ENCODE data around the gene APRT. TPM values are rescaled to one million over a fixed set of nuclear protein-coding genes. Genes with fewer than 3 reads are reported as not detected.

APRT gene
- total RNA-seq, 4 donors from 2014 or later, result 81.6 to 221 (median 149) TPM

DNA sequence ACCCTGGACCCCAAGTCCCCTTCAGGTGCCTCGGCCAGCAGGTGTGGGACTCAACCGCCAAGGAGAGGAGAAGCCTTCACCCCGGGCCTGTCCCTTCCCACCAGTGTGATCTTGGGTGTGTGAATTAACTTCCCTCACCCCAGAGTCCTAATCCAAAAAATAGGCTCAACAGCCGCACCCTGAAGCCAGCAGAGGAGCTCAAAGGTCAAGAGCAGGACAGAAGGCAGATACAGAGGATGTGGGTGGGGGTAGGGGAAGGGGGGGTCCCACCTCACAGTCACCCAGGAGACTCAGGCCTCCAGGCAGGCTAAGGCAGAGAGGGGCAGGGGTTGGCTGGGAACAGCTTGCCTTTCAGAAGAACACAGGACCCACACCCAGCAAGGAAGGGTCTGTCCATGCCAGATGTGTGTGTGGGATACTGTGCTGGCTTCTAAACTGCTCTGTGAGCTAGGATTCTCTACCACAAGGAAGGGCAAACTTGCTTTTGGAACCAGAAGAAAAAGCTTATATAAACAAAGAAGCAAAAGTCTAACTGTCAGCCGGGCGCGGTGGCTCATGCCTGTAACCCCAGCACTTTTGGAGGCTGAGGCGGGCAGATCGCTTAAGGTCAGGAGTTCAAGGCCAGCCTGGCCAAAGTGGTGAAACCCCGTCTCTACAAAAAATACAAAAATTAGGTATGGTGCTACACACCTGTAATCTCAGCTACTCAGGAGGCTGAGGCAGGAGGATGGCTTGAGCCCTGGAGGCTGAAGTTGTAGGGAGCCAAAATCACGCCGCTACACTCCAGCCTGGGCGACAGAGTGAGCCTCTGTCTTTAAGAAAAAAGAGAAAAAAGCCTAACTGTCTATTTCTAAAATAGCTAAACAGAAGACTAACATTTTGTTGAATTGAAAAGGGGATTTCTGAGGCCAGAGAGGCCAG is 31.3 kb downstream of the APRT start:
- no peak for TF ChIP-seq CTCF (IDR thresholded peaks at IDR 0.05)
- TF ChIP-seq POLR2AphosphoS5 (IDR thresholded peaks at IDR 0.05), result no peak
- TF ChIP-seq EP300 (IDR thresholded peaks at IDR 0.05; ENCODE audit: low read depth), result no peak
- TF ChIP-seq POLR2A (IDR thresholded peaks at IDR 0.05), result no peak
- peak overlapping the region; percentile 90 to 97 (median 94) for H3K27ac ChIP-seq
- no peaks in the 10 kb centered on the region for H3K27me3 ChIP-seq
- DNase-seq, result no peak
- H3K36me3 ChIP-seq, result no peaks in the 10 kb centered on the region
- no peak overlapping the region for H3K4me3 ChIP-seq
- in situ Hi-C loops (cut with MboI; ENCODE audit: low pct_ligation_motif_present in 1 of 4, low pct_unique_long_range_greater_than_20kb in 1 of 4, low sequenced_read_pairs in 3 of 4), result no loop called here
- peaks cover 45 to 78% (median 61%) of the 10 kb centered on the region in 4 donors for H3K4me1 ChIP-seq
- WGBS, 2 donors (ENCODE audit: low coverage in 1 of 2), result 44 to 74% methylated on average over 5 to 13 of the region's 13 CpGs
- no peaks in the 10 kb centered on the region for H3K9me3 ChIP-seq
- intact Hi-C loops (cut with DNase I; ENCODE audit: low total_unique reads), result no loop called here

DNA sequence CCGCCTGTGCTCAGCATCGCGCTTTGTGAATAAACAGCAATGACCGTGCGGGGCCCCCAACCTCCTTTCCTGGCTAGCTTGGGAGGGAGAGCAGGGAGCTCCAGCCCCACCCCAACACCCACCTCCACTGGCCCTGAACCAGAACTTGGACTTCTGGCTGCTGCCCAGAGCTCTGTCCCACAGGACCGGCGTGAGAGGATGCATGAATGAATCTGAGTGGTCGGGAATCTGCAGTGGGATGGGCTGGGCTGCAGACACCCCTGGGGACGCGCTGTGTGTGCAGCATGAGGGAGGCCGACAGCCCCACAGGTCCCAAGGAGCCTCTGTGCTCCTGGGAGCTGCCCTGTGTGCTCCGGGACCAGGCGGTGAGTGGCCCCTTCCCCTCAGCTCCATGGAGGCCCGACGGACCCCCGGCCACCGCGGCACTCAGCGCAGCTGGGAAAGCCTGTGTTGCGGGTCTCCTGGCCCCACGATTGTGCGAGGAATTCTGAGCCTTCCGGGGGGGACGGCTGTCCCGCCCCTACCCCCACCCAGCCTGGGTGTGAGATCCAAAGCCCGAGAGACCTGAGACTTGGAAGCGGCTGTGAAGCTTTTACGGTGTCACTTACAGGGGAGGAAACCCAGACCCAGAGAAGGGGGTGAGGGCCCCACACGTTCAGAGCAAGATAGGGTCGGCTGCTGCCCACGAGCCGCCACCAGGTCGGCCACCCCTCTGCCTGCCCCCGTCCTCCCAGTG is 32.2 kb downstream of the APRT start:
- TF ChIP-seq EP300 (IDR thresholded peaks at IDR 0.05; ENCODE audit: low read depth) (no peak), CTCF (IDR thresholded peaks at IDR 0.05) (no peak), POLR2AphosphoS5 (IDR thresholded peaks at IDR 0.05) (no peak), POLR2A (IDR thresholded peaks at IDR 0.05) (no peak)
- DNase-seq, result no peak
- Histone ChIP-seq H3K4me3 (peak overlapping the region in 1 of 4 donors; percentile 1), H3K36me3 (no peaks in the 10 kb centered on the region), H3K27ac (peak overlapping the region; percentile 90 to 97 (median 94)), H3K4me1 (peaks cover 50 to 84% (median 66%) of the 10 kb centered on the region in 4 donors), H3K9me3 (no peaks in the 10 kb centered on the region), H3K27me3 (no peaks in the 10 kb centered on the region)
- WGBS, 2 donors (ENCODE audit: low coverage in 1 of 2), result 49% methylated on average over 29 of the region's 34 CpGs; no CpG with 5 or more reads in 1 of the 2 donors
- intact Hi-C loops (cut with DNase I; ENCODE audit: low total_unique reads) (no loop called here), in situ Hi-C loops (cut with MboI; ENCODE audit: low pct_ligation_motif_present in 1 of 4, low pct_unique_long_range_greater_than_20kb in 1 of 4, low sequenced_read_pairs in 3 of 4) (no loop called here)

- in situ Hi-C loops (cut with MboI; ENCODE audit: low pct_ligation_motif_present in 1 of 4, low pct_unique_long_range_greater_than_20kb in 1 of 4, low sequenced_read_pairs in 3 of 4) (no loop called here), intact Hi-C loops (cut with DNase I; ENCODE audit: low total_unique reads) (no loop called here)
- TF ChIP-seq POLR2AphosphoS5 (IDR thresholded peaks at IDR 0.05), result no peak
- TF ChIP-seq EP300 (IDR thresholded peaks at IDR 0.05; ENCODE audit: low read depth), result no peak
- TF ChIP-seq POLR2A (IDR thresholded peaks at IDR 0.05), result no peak
- TF ChIP-seq CTCF (IDR thresholded peaks at IDR 0.05), result no peak
- peak overlapping the region; percentile 90 to 97 (median 94) for H3K27ac ChIP-seq
- DNase-seq, result no peak
- H3K36me3 ChIP-seq, result no peaks in the 10 kb centered on the region
- H3K9me3 ChIP-seq, result no peaks in the 10 kb centered on the region
- H3K27me3 ChIP-seq, result no peaks in the 10 kb centered on the region
- H3K4me3 ChIP-seq, result no peak overlapping the region
- peaks cover 60 to 88% (median 70%) of the 10 kb centered on the region in 4 donors for H3K4me1 ChIP-seq
- WGBS, 2 donors (ENCODE audit: low coverage in 1 of 2), result 86% methylated on average over 29 of the region's 30 CpGs; no CpG with 5 or more reads in 1 of the 2 donors
Measured at GRCh38 chr16:88778541-88779065, 33.1 kb downstream of the APRT start.

DNA sequence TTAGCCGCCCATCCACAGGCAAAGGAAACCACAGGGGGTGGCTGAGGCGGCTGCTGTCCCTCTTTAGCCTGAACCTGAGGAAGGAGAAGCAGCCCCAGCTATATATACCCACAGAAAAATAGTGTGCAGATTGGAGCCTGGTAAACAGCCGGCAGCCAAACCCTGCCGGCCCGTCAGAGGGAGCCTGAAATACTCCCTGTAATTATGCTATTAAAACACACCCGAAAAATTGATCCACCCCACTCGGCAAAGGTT is 33.5 kb downstream of the APRT start:
- Histone ChIP-seq H3K27me3 (no peaks in the 10 kb centered on the region), H3K36me3 (no peaks in the 10 kb centered on the region), H3K4me3 (no peak overlapping the region), H3K27ac (peak overlapping the region; percentile 90 to 97 (median 94)), H3K9me3 (no peaks in the 10 kb centered on the region), H3K4me1 (peaks cover 61 to 88% (median 71%) of the 10 kb centered on the region in 4 donors)
- in situ Hi-C loops (cut with MboI; ENCODE audit: low pct_ligation_motif_present in 1 of 4, low pct_unique_long_range_greater_than_20kb in 1 of 4, low sequenced_read_pairs in 3 of 4) (no loop called here), intact Hi-C loops (cut with DNase I; ENCODE audit: low total_unique reads) (no loop called here)
- WGBS, 2 donors (ENCODE audit: low coverage in 1 of 2), result 60 to 76% methylated on average over 1 to 7 of the region's 7 CpGs
- DNase-seq, result no peak
- TF ChIP-seq POLR2A (IDR thresholded peaks at IDR 0.05) (no peak), EP300 (IDR thresholded peaks at IDR 0.05; ENCODE audit: low read depth) (no peak), CTCF (IDR thresholded peaks at IDR 0.05) (no peak), POLR2AphosphoS5 (IDR thresholded peaks at IDR 0.05) (no peak)

Measured in transverse colon (tissue), 4 donors.